Caco-2 (cell line): Measurements from ENCODE around the gene PLAU. TPM values are rescaled to one million over a fixed set of nuclear protein-coding genes. Genes with fewer than 3 reads are reported as not detected.

Experiments used
- BruUV-seq: library from RNA; stranded (reverse); fragments of 400-500 nt; replicated peaks from 2 replicates; lab custom pipeline; 2021; lab: Mats Ljungman, UMichigan
- CTCF ChIA-PET: fragments of 300-600 bp; sonication (Branson Sonifier 250); formaldehyde crosslinking; loops from one replicate; lab custom pipeline; 2022; ENCODE audit warnings: antibody characterized with exemption; lab: Charles Lee
- POLR2A ChIA-PET: fragments of 300-600 bp; sonication (Branson Sonifier 250); formaldehyde crosslinking; loops from one replicate; lab custom pipeline; 2022; ENCODE audit warnings: antibody characterized with exemption; lab: Charles Lee
- DNase-seq, 2 experiments: peaks; one replicate each; pipeline versions ENCODE4 v3.0.0 to v3.0.0-alpha.2; 2020 to 2022
- H3K27me3 ChIP-seq: replicated peaks from 2 replicates; pipeline ENCODE4 v1.6.0; 2011; ENCODE audit warnings: low read length; ENCODE audit not compliant: control insufficient read depth, insufficient read depth
- H3K36me3 ChIP-seq: 2 replicates; pipeline ENCODE4 v1.5.1; 2011; ENCODE audit warnings: low read length; ENCODE audit not compliant: control insufficient read depth, insufficient read depth
- H3K4me1 ChIP-seq: fragments of 250-450 bp; sonication (Bioruptor Pico); 2 replicates; pipeline ENCODE4 v1.5.1; 2020; ENCODE audit warnings: mild to moderate bottlenecking
- H3K4me3 ChIP-seq: 2 replicates; pipeline ENCODE4 v1.5.1; 2011; ENCODE audit warnings: low read depth, mild to moderate bottlenecking, control low read depth, low read length
- H3K9me3 ChIP-seq: fragments of 250-450 bp; sonication (Bioruptor Pico); 2 replicates; pipeline ENCODE4 v1.5.1; 2020; ENCODE audit warnings: mild to moderate bottlenecking, moderate library complexity
- H3K27ac Mint-ChIP-seq: one replicate; pipeline ENCODE4 v1.8.0; 2022; ENCODE audit warnings: mixed read lengths; ENCODE audit not compliant: unreplicated experiment
- H3K27me3 Mint-ChIP-seq: one replicate; pipeline ENCODE4 v1.8.0; 2022; ENCODE audit warnings: mixed read lengths; ENCODE audit not compliant: insufficient read depth, unreplicated experiment
- H3K36me3 Mint-ChIP-seq: one replicate; pipeline ENCODE4 v1.8.0; 2022; ENCODE audit warnings: mild to moderate bottlenecking, mixed read lengths; ENCODE audit not compliant: insufficient read depth, unreplicated experiment
- H3K4me1 Mint-ChIP-seq: one replicate; pipeline ENCODE4 v1.8.0; 2022; ENCODE audit warnings: low read depth, mixed read lengths; ENCODE audit not compliant: unreplicated experiment
- H3K4me3 Mint-ChIP-seq: one replicate; pipeline ENCODE4 v1.8.0; 2022; ENCODE audit warnings: mild to moderate bottlenecking, moderate library complexity, mixed read lengths; ENCODE audit not compliant: unreplicated experiment
- H3K9me3 Mint-ChIP-seq: one replicate; pipeline ENCODE4 v1.8.0; 2022; ENCODE audit warnings: mixed read lengths; ENCODE audit not compliant: unreplicated experiment
- CTCF ChIP-seq, 2 experiments: fragments of 200-600 bp in 1 of 2; IDR thresholded peaks; 1 replicate in 1 of 2; 2 replicates in 1 of 2; pipeline versions ENCODE4 v1.5.1 to v1.8.0; 2011 to 2022; ENCODE audit warnings: antibody characterized with exemption in 1 of 2, control low read depth in 1 of 2, inconsistent platforms in 1 of 2, low read depth in 1 of 2, low read length in 1 of 2, mild to moderate bottlenecking in 1 of 2, moderate library complexity in 1 of 2; ENCODE audit not compliant: insufficient read depth in 1 of 2, severe bottlenecking in 1 of 2, unreplicated experiment in 1 of 2
- intact Hi-C: fragments of 100-400 bp; cut with micrococcal nuclease; formaldehyde crosslinking; loops from one replicate; pipeline ENCODE4 v1.10.0; 2022; ENCODE audit not compliant: unreplicated experiment
- total RNA-seq: library from RNA; stranded (reverse); gene quantifications from 2 replicates; pipeline ENCODE4 v1.2.3, GENCODE V29; 2022

PLAU gene
- total RNA-seq, 1 experiment from 2014 or later = 1.2 TPM

- H3K36me3 Mint-ChIP-seq = no peaks in the 10 kb centered on the region
- Histone ChIP-seq H3K27me3 (no peaks in the 10 kb centered on the region), H3K36me3 (no peaks in the 10 kb centered on the region), H3K9me3 (no peaks in the 10 kb centered on the region), H3K4me3 (no peak overlapping the region), H3K4me1 (peaks cover 25% of the 10 kb centered on the region)
- TF ChIP-seq CTCF (IDR thresholded peaks at IDR 0.05; ENCODE audit: insufficient read depth in 1 of 2, low read depth in 1 of 2, low read length in 1 of 2, severe bottlenecking in 1 of 2, unreplicated experiment in 1 of 2) = no peak
- BruUV-seq = no TSS peak
- intact Hi-C loops = loop anchor here (10.0 kb wide), 1 partner anchor 94 kb away; the partner anchor contains the start of genes CHCHD1 and ZSWIM8
- no peak overlapping the region for H3K27ac Mint-ChIP-seq
- H3K9me3 Mint-ChIP-seq = no peaks in the 10 kb centered on the region
- ChIA-PET CTCF (interaction anchor here (1.0 to 6.2 kb wide), 4 partner anchors 21 to 48 kb away, joined by 3 to 60 read pairs (median 8); no protein-coding TSS in a partner anchor), POLR2A (interaction anchor here (0.6 kb wide), 1 partner anchor 97 kb away, joined by 9 read pairs; no protein-coding TSS in a partner anchor)
- no peaks in the 10 kb centered on the region for H3K27me3 Mint-ChIP-seq
- no peak for DNase-seq
- H3K4me3 Mint-ChIP-seq = no peak overlapping the region
- H3K4me1 Mint-ChIP-seq = peaks cover 17% of the 10 kb centered on the region
Observed at GRCh38 chr10:73878365-73878764, 32.6 kb upstream of the PLAU start.

GRCh38 chr10:73879296-73880173 is 31.4 kb upstream of the PLAU start:
- TF ChIP-seq CTCF (IDR thresholded peaks at IDR 0.05; ENCODE audit: insufficient read depth in 1 of 2, low read depth in 1 of 2, low read length in 1 of 2, severe bottlenecking in 1 of 2, unreplicated experiment in 1 of 2) = peak; percentile 91 to 95
- POLR2A ChIA-PET = interaction anchor here (0.5 to 1.0 kb wide), 2 partner anchors 34 to 46 kb away, joined by 3 to 4 read pairs; no protein-coding TSS in a partner anchor
- DNase-seq = peak; percentile 83 to 91
- peaks cover 17% of the 10 kb centered on the region for H3K4me1 Mint-ChIP-seq
- no peaks in the 10 kb centered on the region for H3K27me3 ChIP-seq
- BruUV-seq = no TSS peak
- intact Hi-C loops = loop anchor here (1.0 to 10.0 kb wide), 2 partner anchors 30 to 95 kb away; partner anchors contain the start of genes CHCHD1 and ZSWIM8
- H3K27ac Mint-ChIP-seq = no peak overlapping the region
- no peaks in the 10 kb centered on the region for H3K36me3 Mint-ChIP-seq
- CTCF ChIA-PET = interaction anchor here (0.5 to 6.2 kb wide), 24 partner anchors 15 to 224 kb away, joined by 3 to 60 read pairs (median 4); partner anchors contain the start of genes CHCHD1 and VCL
- no peak overlapping the region for H3K4me3 Mint-ChIP-seq
- no peaks in the 10 kb centered on the region for H3K9me3 Mint-ChIP-seq
- peaks cover 25% of the 10 kb centered on the region for H3K4me1 ChIP-seq
- no peaks in the 10 kb centered on the region for H3K27me3 Mint-ChIP-seq
- H3K4me3 ChIP-seq = no peak overlapping the region
- H3K9me3 ChIP-seq = no peaks in the 10 kb centered on the region
- H3K36me3 ChIP-seq = no peaks in the 10 kb centered on the region

- ChIA-PET POLR2A (no interaction called here), CTCF (interaction anchor here (2.0 to 6.2 kb wide), 2 partner anchors 13 to 30 kb away, joined by 5 to 60 read pairs; no protein-coding TSS in a partner anchor)
- Histone ChIP-seq H3K4me3 (no peak overlapping the region), H3K9me3 (no peaks in the 10 kb centered on the region), H3K4me1 (peaks cover 9% of the 10 kb centered on the region), H3K27me3 (no peaks in the 10 kb centered on the region), H3K36me3 (no peaks in the 10 kb centered on the region)
- intact Hi-C loops = no loop called here
- Mint-ChIP-seq H3K4me3 (no peak overlapping the region), H3K36me3 (no peaks in the 10 kb centered on the region), H3K27me3 (no peaks in the 10 kb centered on the region), H3K4me1 (peaks cover 17% of the 10 kb centered on the region), H3K9me3 (no peaks in the 10 kb centered on the region), H3K27ac (no peak overlapping the region)
- no TSS peak for BruUV-seq
- no peak for TF ChIP-seq CTCF (IDR thresholded peaks at IDR 0.05; ENCODE audit: insufficient read depth in 1 of 2, low read depth in 1 of 2, low read length in 1 of 2, severe bottlenecking in 1 of 2, unreplicated experiment in 1 of 2)
- no peak for DNase-seq
Observed at GRCh38 chr10:73881221-73881919, 29.6 kb upstream of the PLAU start.
